Loucy (cell line): Measurements from ENCODE around the gene MTMR1.

Experiments used
- H2AFZ ChIP-seq: fragments of 200-600 bp; sonication (generic); 2 replicates; pipeline ENCODE4 v1.6.0; 2016; ENCODE audit warnings: antibody characterized with exemption, mild to moderate bottlenecking, low read length, moderate library complexity
- H3F3A ChIP-seq: fragments of 200-600 bp; 2 replicates; pipeline ENCODE4 v1.6.0; 2016; ENCODE audit warnings: antibody characterized with exemption, low read depth, mild to moderate bottlenecking
- H3K27me3 ChIP-seq: fragments of 200-600 bp; sonication (generic); 2 replicates; pipeline ENCODE4 v1.6.1; 2014; ENCODE audit warnings: low read length, mild to moderate bottlenecking; ENCODE audit not compliant: insufficient read depth, poor library complexity, severe bottlenecking
- H3K36me3 ChIP-seq: fragments of 200-600 bp; sonication (generic); 2 replicates; pipeline ENCODE4 v1.6.1; 2016; ENCODE audit warnings: low read length; ENCODE audit not compliant: insufficient read depth
- H3K4me1 ChIP-seq: fragments of 200-600 bp; sonication (generic); 2 replicates; pipeline ENCODE4 v1.5.1; 2014; ENCODE audit warnings: low read length, mild to moderate bottlenecking; ENCODE audit not compliant: insufficient read depth, poor library complexity, severe bottlenecking
- H3K4me2 ChIP-seq: fragments of 200-600 bp; sonication (generic); 2 replicates; pipeline ENCODE4 v1.6.0; 2014; ENCODE audit warnings: antibody characterized with exemption, low read length, low read depth, mild to moderate bottlenecking; ENCODE audit not compliant: poor library complexity, severe bottlenecking
- H3K4me3 ChIP-seq: fragments of 200-600 bp; sonication (generic); 2 replicates; pipeline ENCODE4 v1.5.1; 2014; ENCODE audit warnings: low read length, mild to moderate bottlenecking, mixed read lengths; ENCODE audit not compliant: poor library complexity, severe bottlenecking
- H3K79me2 ChIP-seq: fragments of 200-600 bp; sonication (generic); 2 replicates; pipeline ENCODE4 v1.6.1; 2014; ENCODE audit warnings: low read length; ENCODE audit not compliant: insufficient read depth
- H3K9ac ChIP-seq: fragments of 200-600 bp; sonication (generic); 2 replicates; pipeline ENCODE4 v1.6.0; 2014; ENCODE audit warnings: mild to moderate bottlenecking, low read depth, low read length, moderate library complexity; ENCODE audit not compliant: poor library complexity, severe bottlenecking
- H3K9me2 ChIP-seq: fragments of 200-600 bp; sonication (generic); replicated peaks from 2 replicates; pipeline ENCODE4 v1.6.1; 2016; ENCODE audit warnings: low read depth, low read length, mixed read lengths
- H3K9me3 ChIP-seq: fragments of 200-600 bp; sonication (generic); 2 replicates; pipeline ENCODE4 v1.6.1; 2014; ENCODE audit warnings: mild to moderate bottlenecking, antibody characterized with exemption, low read length, low read depth; ENCODE audit not compliant: insufficient read depth
- H4K20me1 ChIP-seq: fragments of 200-600 bp; sonication (generic); 2 replicates; pipeline ENCODE4 v1.6.0; 2014; ENCODE audit warnings: antibody characterized with exemption, low read length, mild to moderate bottlenecking; ENCODE audit not compliant: insufficient read depth, poor library complexity, severe bottlenecking
- EZH2phosphoT487 ChIP-seq: fragments of 200-600 bp; IDR thresholded peaks from 2 replicates; pipeline ENCODE4 v1.6.1; 2018; ENCODE audit warnings: antibody characterized with exemption, mild to moderate bottlenecking, moderate library complexity, borderline replicate concordance
- TF ChIP-seq, protein P1 (sequence below): fragments of 200-600 bp; sonication (generic); conservative IDR thresholded peaks from 2 replicates; pipeline ENCODE4 v1.5.1; 2014; ENCODE audit warnings: mild to moderate bottlenecking, antibody characterized with exemption, low read length

MTMR1 gene

DNA sequence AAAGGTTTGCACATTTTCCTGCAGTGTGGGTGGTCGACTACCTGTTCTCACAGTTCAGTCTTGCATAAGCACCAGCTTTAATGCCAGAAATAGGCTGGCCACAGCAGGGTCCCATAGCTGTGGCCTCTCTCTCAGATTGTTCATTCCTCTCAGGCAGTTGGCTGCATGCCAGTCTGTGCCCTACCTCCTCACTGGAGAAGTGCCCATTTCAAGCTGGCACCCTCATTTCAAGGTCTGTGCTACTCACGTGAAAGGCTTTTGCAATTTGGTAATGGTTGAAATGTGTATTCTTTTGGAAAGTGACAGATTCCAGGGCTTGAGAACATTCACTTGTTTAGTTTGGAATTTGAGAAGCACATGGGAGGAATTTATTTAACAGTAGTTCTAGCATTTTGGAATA is 28.9 kb upstream of the MTMR1 start:
- Histone ChIP-seq H3K4me1 (no peaks in the 10 kb centered on the region), H3K27me3 (no peaks in the 10 kb centered on the region), H3F3A (no peaks in the 10 kb centered on the region), H3K4me2 (no peak overlapping the region), H4K20me1 (no peaks in the 10 kb centered on the region), H3K9ac (no peak overlapping the region), H2AFZ (no peak overlapping the region), H3K79me2 (no peaks in the 10 kb centered on the region), H3K36me3 (peaks cover 11% of the 10 kb centered on the region; the same call in 1 of the 2 replicates), H3K9me2 (no peaks in the 10 kb centered on the region), H3K4me3 (no peak overlapping the region), H3K9me3 (no peaks in the 10 kb centered on the region)
- TF ChIP-seq, protein P1, sequence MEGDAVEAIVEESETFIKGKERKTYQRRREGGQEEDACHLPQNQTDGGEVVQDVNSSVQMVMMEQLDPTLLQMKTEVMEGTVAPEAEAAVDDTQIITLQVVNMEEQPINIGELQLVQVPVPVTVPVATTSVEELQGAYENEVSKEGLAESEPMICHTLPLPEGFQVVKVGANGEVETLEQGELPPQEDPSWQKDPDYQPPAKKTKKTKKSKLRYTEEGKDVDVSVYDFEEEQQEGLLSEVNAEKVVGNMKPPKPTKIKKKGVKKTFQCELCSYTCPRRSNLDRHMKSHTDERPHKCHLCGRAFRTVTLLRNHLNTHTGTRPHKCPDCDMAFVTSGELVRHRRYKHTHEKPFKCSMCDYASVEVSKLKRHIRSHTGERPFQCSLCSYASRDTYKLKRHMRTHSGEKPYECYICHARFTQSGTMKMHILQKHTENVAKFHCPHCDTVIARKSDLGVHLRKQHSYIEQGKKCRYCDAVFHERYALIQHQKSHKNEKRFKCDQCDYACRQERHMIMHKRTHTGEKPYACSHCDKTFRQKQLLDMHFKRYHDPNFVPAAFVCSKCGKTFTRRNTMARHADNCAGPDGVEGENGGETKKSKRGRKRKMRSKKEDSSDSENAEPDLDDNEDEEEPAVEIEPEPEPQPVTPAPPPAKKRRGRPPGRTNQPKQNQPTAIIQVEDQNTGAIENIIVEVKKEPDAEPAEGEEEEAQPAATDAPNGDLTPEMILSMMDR = no peak
- no peak for TF ChIP-seq EZH2phosphoT487

DNA sequence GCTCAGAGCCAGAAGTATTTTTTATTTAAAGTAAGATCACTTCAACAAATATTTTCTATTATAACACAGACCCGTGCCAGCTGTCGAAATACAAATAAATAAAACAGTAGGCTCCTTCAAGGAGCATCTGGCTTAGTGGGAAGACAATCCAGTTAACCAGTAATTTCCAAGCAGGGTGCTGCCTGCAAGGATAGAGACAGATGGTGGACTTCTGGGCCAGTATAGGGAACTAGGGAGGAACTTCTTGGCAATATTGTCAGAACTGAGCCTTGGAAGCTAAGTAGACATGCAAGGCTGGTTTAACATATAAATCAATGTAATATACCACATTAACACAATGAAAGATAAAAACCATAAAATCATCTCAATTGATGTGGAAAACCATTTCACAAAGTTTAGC is 17.0 kb upstream of the MTMR1 start:
- H3K27me3 ChIP-seq = no peaks in the 10 kb centered on the region
- H4K20me1 ChIP-seq = no peaks in the 10 kb centered on the region
- no peaks in the 10 kb centered on the region for H3K9me2 ChIP-seq
- H3K9me3 ChIP-seq = no peaks in the 10 kb centered on the region
- no peaks in the 10 kb centered on the region for H3K4me1 ChIP-seq
- no peaks in the 10 kb centered on the region for H3F3A ChIP-seq
- no peak overlapping the region for H3K4me3 ChIP-seq
- H3K79me2 ChIP-seq = no peaks in the 10 kb centered on the region
- no peak overlapping the region for H3K4me2 ChIP-seq
- H2AFZ ChIP-seq = no peak overlapping the region
- no peak overlapping the region for H3K9ac ChIP-seq
- no peaks in the 10 kb centered on the region for H3K36me3 ChIP-seq
- TF ChIP-seq, protein P1 = no peak
- TF ChIP-seq EZH2phosphoT487 = no peak

DNA sequence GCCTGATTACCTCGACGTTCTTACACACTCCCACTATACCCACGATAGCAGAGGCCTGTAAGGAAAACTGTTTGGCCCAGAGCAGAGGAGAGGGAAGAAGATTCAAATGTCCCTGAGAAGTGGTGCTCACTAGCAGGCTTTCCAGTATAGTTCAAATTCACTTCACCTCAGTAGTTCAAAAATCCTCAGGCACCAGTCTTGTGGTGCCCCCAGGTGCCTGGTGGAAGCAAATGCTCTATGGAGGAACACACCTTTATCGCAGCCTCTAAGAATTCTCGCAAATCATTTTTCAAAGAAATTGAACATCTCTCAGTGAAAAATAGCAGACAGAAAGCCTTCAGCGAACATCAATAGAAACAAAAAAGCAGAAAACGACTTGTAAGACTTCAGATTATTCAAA is 12.2 kb upstream of the MTMR1 start:
- H3K79me2 ChIP-seq = no peaks in the 10 kb centered on the region
- H3K9ac ChIP-seq = no peak overlapping the region
- no peaks in the 10 kb centered on the region for H3K9me3 ChIP-seq
- H2AFZ ChIP-seq = no peak overlapping the region
- no peaks in the 10 kb centered on the region for H3K36me3 ChIP-seq
- H3K4me3 ChIP-seq = no peak overlapping the region
- no peaks in the 10 kb centered on the region for H4K20me1 ChIP-seq
- H3K9me2 ChIP-seq = no peaks in the 10 kb centered on the region
- H3K4me1 ChIP-seq = no peaks in the 10 kb centered on the region
- H3K4me2 ChIP-seq = no peak overlapping the region
- H3K27me3 ChIP-seq = no peaks in the 10 kb centered on the region
- no peaks in the 10 kb centered on the region for H3F3A ChIP-seq
- TF ChIP-seq, protein P1 = peak; percentile 64
- no peak for TF ChIP-seq EZH2phosphoT487
